Measurements from ENCODE around the gene CD247.

CD247 gene

GRCh38 chr1:167456524-167456923, 61.8 kb downstream of the CD247 start:
- peak; percentile 63 for DNase-seq

GRCh38 chr1:167455786-167456446, 62.4 kb downstream of the CD247 start:
- peak; percentile 82 for DNase-seq

- DNase-seq = peak; percentile 93
Measured at GRCh38 chr1:167454894-167455785, 63.2 kb downstream of the CD247 start.

- peak; percentile 73 for DNase-seq
Measured at GRCh38 chr1:167454304-167454893, 63.9 kb downstream of the CD247 start.

- DNase-seq = peak; percentile 66
Measured at GRCh38 chr1:167453123-167453522, 65.2 kb downstream of the CD247 start.

GRCh38 chr1:167452483-167452882, 65.8 kb downstream of the CD247 start:
- peak; percentile 62 for DNase-seq

- DNase-seq = peak; percentile 66
Measured at GRCh38 chr1:167450843-167451242, 67.5 kb downstream of the CD247 start.

GRCh38 chr1:167447521-167448136, 70.7 kb downstream of the CD247 start:
- peak; percentile 89 for DNase-seq

- no peak for DNase-seq
Measured at GRCh38 chr1:167446966-167447365, 71.4 kb downstream of the CD247 start.

- DNase-seq = no peak
Measured at GRCh38 chr1:167443757-167444156, 74.6 kb downstream of the CD247 start.

- no peak for DNase-seq
Measured at GRCh38 chr1:167442854-167443565, 75.3 kb downstream of the CD247 start.

GRCh38 chr1:167442142-167442848, 76.0 kb downstream of the CD247 start:
- DNase-seq = peak; percentile 95

- DNase-seq = no peak
Measured at GRCh38 chr1:167441222-167441621, 77.1 kb downstream of the CD247 start.

- no peak for DNase-seq
Measured at GRCh38 chr1:167440776-167441175, 77.6 kb downstream of the CD247 start.

- DNase-seq = no peak
Measured at GRCh38 chr1:167440345-167440744, 78.0 kb downstream of the CD247 start.

GRCh38 chr1:167439301-167439988, 78.9 kb downstream of the CD247 start:
- DNase-seq = peak; percentile 68

- DNase-seq = peak; percentile 67
Measured at GRCh38 chr1:167438171-167439138, 79.9 kb downstream of the CD247 start.

GRCh38 chr1:167435484-167435883, 82.8 kb downstream of the CD247 start:
- DNase-seq = no peak

- DNase-seq = no peak
Measured at GRCh38 chr1:167434306-167434705, 84.0 kb downstream of the CD247 start.

GRCh38 chr1:167433884-167434283, 84.4 kb downstream of the CD247 start:
- no peak for DNase-seq

Measured in activated effector memory CD4-positive, alpha-beta T cell treated with anti-CD3 and anti-CD28 coated beads, Interleukin-2, amount 50 U/mL, for 16 hours (primary cell).